Endometrial microvascular endothelial cells (primary cell): ENCODE measurements around the gene SOBP. TPM values are rescaled to one million over a fixed set of nuclear protein-coding genes. Genes with fewer than 3 reads are reported as not detected.

Experiments
- in situ Hi-C: cut with HindIII; loops from 2 replicates; pipeline ENCODE4 v1.10.0; 2017; ENCODE audit warnings: low sequenced_read_pairs, low pct_unique_long_range_greater_than_20kb; ENCODE audit errors: inconsistent ontology term
- total RNA-seq: library from RNA; depleted of rRNA; stranded (reverse); fragments of >200 nt; gene quantifications from one replicate; pipeline ENCODE4 v1.2.3, GENCODE V29; 2015; ENCODE audit errors: inconsistent ontology term

The SOBP gene
- total RNA-seq, 1 donor from 2014 or later: 0.37 TPM

GRCh38 chr6:107661291-107661690 is 171.4 kb downstream of the SOBP start:
- in situ Hi-C loops: no loop called here

DNA sequence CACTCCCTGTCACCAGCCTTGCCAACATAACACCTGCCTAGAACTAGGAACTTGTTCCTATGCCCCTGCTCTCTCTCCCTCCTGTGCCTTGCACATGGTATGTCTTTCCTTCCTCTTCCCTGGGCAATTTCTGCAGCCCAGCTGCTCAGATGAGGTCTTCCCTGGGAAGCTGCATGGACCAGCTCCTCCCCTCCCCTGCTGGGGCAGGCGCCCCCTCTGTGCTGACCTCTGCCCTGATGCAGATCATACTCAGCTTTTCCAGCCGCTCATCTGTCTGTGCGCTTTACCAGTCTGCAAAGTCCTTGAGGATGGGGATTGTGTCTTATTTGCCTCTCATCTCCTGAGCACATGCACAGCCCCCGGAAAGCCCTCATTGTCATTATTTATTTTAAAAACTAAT is 172.4 kb downstream of the SOBP start:
- in situ Hi-C loops: no loop called here

GRCh38 chr6:107663308-107663707 is 173.4 kb downstream of the SOBP start:
- in situ Hi-C loops: no loop called here

GRCh38 chr6:107665382-107665781 is 175.5 kb downstream of the SOBP start:
- in situ Hi-C loops: no loop called here

- in situ Hi-C loops: no loop called here
Observed at GRCh38 chr6:107666084-107666980, 176.4 kb downstream of the SOBP start.

DNA sequence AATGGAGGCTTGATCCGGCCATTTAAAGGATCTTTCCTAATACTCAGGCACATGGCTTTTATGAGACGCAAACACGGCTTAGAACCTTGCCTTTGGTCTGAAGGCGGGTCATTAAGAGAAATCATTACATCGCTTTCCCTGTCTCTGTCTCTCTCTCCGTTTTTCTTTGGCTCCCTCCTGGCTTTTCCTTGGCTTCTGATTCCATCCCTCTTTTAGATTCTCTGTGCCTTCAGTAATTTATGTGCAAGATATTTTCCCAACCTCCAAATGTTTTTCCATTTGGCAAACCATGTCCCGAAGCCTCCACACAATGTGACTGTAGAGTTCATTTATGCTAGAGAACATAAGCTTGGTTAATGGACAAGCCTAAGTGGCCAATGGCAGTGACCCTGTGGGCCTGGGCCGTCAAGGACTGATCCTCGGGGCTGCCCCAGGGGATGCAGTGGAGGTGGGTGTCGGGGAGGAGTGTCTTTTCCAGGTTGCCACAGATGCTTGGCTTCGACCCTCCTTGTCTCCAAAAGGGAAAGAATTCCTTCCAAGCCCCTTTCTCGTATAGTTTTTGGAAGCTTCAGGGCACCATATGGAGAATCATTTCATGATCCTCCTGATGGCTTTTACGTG is 177.2 kb downstream of the SOBP start:
- in situ Hi-C loops: no loop called here

DNA sequence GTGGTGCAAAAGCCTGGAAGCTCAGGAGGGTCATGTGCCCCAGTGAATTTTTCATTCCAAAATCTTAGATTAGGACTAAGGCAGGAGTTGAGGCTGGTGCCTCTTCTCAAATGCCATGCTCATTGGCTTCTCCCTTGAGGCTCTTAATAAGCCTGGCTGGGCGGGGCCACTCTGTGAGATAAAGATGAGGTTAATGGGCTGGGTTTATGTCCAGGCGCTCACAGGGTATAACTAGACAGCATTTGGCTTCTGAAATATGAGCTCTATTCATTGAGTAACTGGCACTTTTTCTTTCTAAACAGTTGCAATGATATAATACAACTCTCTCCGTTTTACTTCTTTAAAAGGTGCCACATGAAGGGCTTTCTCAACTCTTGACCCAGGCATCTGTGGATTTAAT is 177.9 kb downstream of the SOBP start:
- in situ Hi-C loops: no loop called here

GRCh38 chr6:107668743-107669474 is 179.0 kb downstream of the SOBP start:
- in situ Hi-C loops: no loop called here

DNA sequence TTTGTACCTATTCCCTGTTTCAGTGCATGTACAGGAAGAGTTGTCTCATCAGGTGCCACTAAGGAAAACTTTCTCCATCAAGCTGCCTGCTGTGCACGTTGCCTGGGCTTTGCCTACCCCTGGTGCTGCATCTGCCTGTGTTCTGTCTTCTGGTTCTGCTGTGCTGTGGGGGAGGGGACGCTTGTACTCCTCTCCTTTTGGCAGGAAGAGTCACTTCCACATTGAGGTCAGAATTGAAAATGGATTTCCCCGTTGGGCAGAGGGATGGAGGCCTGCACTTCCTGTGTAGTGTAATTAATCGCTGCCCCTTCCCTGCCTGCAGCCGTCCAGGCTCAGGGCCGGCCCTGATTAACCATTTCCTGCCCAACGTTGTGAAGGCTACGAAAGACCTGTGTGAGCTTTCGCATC is 180.9 kb downstream of the SOBP start:
- in situ Hi-C loops: no loop called here

DNA sequence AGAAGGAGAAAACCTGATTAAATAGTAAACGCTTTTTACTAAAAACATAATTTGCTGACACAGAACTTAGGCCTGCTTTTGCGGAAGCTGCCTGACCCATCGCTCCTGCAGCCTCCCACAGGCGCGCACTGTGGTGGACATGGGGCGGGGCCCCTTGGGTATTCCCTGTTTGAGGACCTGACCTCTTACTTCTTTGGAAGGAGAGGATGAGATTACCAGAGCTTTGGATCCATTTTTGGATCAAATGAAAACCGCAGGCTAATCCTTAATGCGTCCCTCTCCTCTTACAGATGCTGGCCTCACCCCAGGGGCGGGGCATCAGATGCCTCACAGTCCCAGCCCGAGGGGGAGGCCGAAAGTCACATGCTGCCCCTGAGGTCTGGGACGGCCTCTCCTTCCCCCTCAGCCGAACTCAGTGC is 183.2 kb downstream of the SOBP start:
- in situ Hi-C loops: no loop called here

GRCh38 chr6:107674995-107675738 is 185.2 kb downstream of the SOBP start:
- in situ Hi-C loops: no loop called here

DNA sequence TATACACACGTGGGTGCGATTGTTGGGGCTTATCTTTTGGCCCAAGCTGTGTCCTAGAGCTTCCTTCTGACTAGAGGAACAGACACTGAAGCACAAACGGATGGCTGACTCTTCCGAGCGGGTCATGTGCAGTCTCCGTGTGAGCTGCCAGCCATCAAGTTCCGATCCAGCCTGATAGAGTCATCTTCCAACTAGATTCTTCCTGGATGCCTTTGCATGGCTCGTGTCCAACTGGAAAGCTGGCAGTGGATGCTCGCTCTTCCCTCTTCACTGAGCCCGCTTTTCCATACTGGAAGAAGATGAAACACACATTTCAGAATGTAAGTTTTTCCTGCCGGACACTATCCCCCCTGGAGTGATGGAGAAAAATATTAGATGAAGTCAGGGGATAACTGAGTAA is 186.1 kb downstream of the SOBP start:
- in situ Hi-C loops: no loop called here

- in situ Hi-C loops: no loop called here
Observed at GRCh38 chr6:107677399-107677798, 187.5 kb downstream of the SOBP start.

DNA sequence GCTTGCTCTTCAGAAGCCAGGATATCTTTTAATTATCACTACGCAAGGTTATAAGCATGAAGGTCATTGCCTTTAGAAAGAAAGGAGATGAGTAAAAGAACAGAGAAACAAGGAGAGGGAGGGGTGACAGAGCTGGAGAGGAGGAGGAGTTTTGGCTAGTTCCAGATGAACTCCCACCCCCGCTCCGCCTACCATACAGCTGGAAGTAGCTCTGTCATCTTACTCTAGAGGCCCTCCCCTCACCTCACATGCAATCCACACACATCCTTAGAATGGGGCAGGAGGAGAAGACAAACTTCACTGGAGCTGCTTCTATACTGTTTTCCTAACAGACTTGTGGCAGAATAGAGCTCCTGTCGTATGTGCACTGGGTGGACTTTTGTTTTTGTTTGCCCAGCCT is 189.5 kb downstream of the SOBP start:
- in situ Hi-C loops: no loop called here

DNA sequence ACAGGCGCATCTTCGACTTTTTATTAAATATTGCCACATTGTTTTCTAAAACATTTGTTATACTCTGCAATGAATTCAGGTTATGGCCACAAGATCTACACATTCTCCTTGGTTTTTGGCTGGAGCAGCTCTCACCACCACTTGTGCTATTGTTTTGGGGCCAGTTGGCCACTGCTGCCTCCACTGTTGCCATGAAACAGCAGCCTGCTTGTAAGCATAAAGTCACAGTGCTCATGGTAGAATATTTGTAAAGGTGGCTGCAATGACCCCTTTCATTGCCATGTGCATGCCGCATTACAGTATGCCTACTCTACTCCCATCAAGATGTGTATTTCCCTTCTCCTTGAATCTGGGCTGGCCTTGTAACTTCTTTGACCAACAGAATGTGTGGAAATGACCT is 192.8 kb downstream of the SOBP start:
- in situ Hi-C loops: no loop called here

DNA sequence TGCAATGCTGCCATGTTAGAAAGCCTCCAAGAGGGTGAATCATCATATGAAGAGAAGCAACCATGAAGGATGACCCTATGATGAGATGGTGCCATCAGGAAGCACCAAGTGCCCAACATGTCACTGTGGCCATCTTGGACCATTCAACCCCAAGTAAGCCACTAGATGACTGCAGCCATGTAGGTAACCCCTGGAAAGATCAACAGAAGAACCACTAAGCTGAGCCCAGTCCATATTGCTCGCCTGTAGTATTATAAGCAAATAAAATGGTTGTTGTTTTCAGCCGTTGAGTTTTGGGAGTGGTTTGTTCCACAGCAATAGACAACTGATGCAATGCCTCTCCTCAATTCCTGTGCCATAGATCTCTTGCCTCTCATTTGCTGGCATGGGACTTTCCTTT is 193.3 kb downstream of the SOBP start:
- in situ Hi-C loops: no loop called here

- in situ Hi-C loops: no loop called here
Observed at GRCh38 chr6:107684996-107685395, 195.1 kb downstream of the SOBP start.

DNA sequence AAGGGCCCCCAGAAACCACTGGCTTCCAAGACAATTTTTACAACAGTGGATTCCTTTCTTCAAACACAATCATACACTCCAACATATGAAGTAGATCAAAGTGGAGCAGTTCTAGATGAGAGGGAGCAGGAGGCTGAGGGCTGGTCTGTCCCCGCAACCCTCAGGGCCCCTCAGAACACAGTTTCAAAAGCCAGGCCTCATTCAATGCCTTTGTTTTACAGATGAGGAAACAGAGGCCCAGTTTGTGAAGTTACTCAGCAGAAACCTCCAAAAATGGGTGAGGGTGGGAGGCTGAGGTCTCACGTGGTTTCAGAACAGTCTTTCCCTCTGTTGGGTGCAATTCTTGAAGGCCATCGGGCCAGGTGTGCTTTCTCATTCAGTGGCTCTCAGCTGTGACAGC is 199.3 kb downstream of the SOBP start:
- in situ Hi-C loops: no loop called here

GRCh38 chr6:107689951-107690642 is 200.2 kb downstream of the SOBP start:
- in situ Hi-C loops: no loop called here
